M059J (cell line): Measurements from ENCODE around the gene CLCA2. TPM values are rescaled to one million over a fixed set of nuclear protein-coding genes. Genes with fewer than 3 reads are reported as not detected.
A peak's percentile ranks its signal among the peaks of the same experiment; 100 is the strongest.

ENCODE experiments used
- DNase-seq: peaks from one replicate; pipeline ENCODE4 v3.0.0-alpha.2; 2012; ENCODE audit warnings: low read depth
- total RNA-seq: library from RNA; depleted of rRNA; stranded (reverse); fragments of >200 nt; shearing (Covaris generic); gene quantifications from 2 replicates; pipeline ENCODE4 v1.2.3, GENCODE V29; 2014

The CLCA2 gene
- total RNA-seq, 1 experiment from 2014 or later, result 0.30 TPM

DNA sequence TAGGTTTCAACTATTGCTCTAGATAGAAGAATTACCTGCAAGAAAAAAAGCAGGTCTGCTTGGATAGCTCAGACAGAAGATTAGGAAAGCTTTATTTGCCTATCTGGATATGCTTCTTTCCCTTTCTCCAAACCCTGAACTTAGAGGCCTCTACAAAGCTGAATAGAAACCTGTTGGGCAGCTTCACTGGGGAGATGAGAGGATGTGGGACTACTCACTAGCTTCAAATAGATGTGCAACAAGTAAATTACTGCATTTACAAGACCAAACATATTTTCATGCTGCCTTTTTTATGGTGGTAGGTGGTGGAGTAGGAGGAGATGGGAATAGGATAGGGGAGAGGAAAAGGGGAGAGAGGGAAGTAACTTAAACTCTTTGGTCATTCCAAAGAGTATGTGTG lies 6.4 kb downstream of the CLCA2 start:
- no peak for DNase-seq

DNA sequence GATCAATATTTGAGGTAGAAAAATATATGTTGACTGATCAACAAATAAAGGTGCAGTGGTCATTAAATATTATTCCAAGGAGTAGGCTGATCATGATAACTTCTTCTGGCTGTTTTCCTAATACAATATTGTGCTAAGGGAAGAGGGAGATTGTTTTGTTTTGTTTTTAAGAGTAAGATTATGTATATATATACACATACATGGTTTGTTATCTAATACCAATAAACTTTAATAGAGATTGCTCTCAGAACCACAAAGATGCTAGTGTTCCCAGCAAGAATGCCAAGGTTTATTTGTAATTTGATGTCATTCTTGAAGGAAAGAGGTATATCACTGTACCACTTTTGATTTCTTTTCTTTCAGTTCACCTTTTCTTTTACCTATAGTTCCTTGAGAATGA lies 10.1 kb downstream of the CLCA2 start:
- DNase-seq, result no peak

DNA sequence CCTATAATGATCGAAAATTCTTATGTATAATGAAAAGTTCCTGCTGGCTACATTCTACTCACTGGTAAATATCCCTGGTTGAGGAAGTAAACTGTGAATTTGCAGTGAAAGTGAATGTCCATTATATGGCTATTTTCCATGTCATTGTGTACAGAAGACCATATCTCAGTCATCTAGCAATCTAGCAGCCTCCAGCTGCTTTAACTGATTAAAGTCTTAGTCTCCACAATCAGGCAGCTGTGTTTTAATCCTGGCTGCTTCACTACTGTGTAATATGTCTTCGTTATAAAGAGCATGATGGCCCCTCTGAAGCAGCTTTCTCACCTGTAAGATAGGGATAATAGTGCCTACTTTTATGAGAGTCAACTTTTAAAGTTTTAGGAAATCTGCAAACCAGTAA lies 11.4 kb downstream of the CLCA2 start:
- DNase-seq, result no peak

DNA sequence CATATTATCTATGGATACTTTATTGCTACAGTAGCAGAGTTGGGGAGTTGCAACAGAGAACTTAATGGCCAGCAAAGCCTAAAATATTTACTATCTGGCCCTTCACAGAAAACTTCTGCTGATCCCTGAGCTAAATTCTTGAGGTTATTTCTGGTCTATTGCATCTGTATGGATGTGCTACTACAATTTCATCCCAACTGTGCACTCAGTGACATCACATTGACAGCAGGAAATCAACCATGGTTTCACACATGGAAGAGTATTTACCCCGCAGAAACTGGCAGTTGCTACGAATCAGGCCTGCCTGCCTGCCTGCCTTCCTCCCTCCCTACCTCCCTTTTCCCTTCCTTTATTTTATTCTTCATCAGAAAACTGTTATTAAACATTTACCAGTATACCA lies 12.1 kb downstream of the CLCA2 start:
- DNase-seq, result peak; percentile 4

DNA sequence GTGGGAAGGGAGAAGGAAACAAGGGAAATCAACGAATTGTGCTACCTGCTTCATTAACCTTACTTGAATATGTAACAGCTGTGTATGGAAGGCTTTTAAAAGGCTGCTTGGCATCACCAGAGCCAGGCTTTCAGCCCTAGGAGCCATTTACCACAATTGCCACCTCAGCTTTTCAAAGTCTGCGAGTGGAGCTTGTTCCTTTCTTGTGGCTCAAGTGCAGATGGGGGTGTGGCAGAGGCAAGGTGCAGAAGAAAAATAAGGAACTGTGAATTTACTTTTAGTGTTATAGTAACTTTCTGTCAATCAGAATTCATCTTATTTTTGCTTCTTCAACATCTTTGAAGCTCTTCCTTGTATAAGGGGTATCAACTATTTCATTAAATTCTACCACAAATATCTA lies 17.6 kb downstream of the CLCA2 start:
- DNase-seq, result no peak

DNA sequence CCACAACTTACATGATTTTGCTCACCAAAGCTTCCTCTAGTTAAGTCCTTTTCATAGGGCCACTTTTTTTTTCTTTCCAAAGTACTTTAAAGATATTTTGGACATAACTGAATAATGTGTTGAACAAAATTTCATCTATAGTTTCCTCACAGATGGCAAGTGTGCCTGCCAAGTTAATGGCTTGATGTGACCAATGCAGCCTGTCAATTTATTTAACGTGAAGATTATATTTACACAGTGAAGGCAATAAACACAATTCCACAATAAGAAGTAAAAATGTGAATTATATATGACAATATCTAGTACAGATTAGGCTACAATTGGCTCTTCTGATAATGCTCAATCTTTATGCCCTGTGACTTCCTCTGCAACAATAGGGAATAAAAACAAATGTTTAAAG lies 18.0 kb downstream of the CLCA2 start:
- DNase-seq, result no peak

DNA sequence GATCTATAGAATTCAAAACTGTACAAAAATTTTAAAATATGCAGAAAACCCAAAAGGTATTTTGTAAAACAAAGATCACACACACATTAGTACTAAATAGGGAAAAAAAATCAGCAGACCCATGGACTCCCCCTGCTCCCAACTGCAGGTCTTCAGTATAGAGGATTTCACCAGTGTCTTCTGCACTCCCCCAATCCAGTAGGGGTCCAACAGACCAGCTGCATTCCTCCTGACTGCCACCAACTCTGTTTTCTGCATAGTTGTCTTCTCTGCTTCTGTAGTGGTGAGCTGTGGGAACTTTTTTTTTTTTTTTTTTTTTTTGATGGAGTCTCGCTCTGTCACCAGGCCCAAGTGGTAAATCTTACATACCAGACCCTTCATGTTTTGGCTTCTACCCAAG lies 21.9 kb downstream of the CLCA2 start:
- DNase-seq, result no peak

DNA sequence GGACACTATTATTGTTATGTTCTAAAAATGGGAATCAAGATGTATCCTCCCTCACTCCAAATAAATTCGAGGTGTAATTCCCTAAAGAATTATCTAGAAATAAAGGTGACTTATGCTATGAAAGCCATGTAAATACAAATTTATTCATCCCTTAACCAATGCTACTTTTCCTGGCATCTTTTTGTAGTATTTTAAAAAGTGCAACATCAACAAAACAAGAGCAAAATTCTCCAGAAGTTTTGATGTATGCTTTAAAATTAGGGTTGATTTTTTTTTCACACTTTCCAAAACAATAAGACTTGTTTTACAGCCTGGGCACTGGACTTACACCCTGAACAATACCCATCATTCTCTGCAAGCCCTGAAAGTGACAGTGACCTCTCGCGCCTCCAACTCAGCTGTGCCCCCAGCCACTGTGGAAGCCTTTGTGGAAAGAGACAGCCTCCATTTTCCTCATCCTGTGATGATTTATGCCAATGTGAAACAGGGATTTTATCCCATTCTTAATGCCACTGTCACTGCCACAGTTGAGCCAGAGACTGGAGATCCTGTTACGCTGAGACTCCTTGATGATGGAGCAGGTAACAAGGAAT lies 23.3 kb downstream of the CLCA2 start:
- no peak for DNase-seq

DNA sequence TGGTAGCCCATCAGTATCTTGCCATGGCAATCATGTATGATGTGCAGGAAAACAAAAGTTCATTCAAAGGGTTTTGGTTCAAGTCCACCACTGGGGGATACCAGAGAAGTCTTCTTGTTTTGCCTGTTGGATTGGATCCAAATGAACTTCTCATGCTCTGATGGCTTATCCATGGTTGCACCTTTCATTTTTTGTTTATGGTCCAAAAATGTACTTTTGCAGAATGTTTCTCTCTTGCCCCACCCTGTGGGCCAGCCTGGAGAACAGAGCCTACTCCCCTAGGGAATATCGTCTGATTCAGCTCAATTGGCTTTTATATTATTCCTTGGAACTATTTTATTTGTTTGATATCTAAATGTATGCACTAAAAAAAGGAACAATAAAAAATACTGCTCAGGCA lies 24.7 kb downstream of the CLCA2 start:
- DNase-seq, result no peak

DNA sequence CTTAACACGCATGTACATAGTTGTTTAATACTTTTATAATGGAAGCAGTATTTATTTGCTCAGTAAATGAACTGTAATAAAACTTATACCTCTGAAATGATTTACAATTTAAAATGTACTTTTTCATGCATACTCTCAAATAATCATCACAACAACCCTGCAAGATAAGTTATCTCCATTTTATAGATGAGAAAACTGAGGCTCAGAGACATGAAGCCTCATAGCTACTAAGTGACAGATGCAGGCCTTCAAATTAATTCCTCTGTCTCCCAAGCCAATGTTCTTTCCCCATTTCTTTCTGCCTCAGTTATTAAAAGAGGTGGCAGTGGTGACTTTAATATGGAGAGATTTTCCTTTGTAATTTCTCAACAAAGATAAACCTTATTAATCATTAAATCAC lies 25.1 kb downstream of the CLCA2 start:
- DNase-seq, result no peak

DNA sequence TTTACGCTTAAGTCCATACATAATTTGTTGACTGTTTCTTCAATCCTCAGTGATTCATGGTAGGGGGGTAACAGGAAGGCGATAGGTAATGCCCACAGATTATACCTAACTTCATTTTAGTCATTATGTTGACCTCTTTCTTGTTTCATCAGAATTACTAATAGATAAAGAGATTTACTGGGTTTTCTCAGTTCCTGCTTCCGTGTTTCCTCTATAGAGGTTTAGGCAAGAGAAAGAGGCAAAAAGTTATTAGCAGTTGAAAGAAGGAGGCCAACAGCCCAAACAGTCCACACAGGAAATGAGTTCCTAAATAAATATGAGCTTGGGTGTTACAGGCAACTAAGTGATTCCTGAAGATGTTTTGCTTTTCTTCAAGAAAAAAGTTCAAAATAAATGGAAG lies 26.9 kb downstream of the CLCA2 start:
- DNase-seq, result no peak

DNA sequence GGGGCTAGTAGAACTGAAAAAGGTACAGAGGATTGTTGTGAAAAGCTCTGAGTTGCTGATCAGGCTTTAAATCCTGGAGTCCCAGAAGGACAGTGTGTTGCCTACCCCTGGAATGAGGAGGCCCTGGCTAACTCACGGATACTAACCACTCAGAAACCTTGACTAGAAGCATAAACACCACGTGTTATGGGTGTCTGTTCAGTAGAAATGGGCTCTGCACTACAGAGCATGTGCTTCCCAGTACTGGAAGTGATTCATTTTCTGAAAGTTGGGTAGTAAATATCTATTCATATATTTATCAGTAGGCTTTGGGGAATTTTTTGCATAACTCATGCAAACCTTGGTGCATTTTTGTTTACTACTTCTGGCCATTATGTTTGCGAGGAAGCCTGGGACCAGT lies 29.7 kb downstream of the CLCA2 start:
- DNase-seq, result no peak

DNA sequence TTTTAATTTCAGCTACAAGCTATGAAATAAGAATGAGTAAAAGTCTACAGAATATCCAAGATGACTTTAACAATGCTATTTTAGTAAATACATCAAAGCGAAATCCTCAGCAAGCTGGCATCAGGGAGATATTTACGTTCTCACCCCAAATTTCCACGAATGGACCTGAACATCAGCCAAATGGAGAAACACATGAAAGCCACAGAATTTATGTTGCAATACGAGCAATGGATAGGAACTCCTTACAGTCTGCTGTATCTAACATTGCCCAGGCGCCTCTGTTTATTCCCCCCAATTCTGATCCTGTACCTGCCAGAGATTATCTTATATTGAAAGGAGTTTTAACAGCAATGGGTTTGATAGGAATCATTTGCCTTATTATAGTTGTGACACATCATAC lies 31.1 kb downstream of the CLCA2 start:
- no peak for DNase-seq

DNA sequence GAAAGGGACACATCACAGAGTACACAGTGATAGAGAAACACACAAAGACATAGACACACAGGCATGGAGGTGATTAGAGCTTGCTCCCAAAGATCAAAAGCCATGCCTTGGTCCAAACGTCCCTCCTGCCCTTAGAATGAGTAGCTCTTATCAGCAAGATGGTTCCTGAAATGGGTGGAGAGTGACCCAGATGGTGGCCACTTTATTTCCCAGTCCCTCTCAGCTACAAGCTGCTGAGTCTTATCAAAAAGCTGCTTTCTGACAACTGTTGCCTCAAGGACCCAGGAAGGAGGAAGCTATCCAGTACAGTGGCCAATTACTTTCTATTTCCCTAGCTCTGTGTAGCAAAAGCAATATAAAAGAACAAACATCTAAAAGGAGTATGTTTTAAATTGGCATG lies 37.0 kb downstream of the CLCA2 start:
- no peak for DNase-seq

DNA sequence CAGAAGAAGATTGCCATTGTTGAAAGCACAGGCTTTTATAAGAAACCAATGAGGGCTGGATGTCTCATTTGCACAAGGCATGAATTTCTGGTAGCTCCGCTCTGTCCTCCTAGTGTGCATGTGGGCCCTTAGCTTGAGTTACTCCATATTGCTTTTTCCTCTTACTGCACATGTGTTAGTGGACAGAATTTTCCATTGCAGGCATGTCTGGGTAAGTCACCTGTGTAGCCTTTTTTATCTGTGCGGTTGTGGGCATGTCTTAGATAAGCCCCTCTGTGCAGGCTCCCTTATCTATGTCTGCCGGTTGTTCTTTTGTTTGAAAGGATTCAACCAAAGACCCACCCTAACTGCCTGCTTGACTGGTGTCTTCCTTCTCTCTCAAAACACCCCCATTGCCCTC lies 37.5 kb downstream of the CLCA2 start:
- DNase-seq, result no peak

DNA sequence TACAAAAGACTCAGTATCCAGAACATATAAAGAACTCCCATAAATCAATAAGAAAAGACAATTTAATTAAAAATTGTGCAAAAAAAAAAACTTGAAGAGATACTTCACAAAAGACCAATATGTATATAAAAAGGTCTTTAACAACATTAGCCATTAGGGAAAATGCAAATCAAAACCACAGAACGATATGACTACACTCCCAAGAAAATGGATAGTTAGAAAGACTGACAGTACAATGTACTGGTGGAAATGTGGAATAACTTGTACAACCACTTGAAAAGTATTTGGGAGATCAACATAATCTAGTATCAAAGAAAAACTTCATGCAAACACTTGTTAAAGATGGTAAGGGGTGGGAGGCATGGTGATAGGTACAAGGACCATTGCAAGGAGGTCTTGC lies 40.8 kb downstream of the CLCA2 start:
- DNase-seq, result no peak

DNA sequence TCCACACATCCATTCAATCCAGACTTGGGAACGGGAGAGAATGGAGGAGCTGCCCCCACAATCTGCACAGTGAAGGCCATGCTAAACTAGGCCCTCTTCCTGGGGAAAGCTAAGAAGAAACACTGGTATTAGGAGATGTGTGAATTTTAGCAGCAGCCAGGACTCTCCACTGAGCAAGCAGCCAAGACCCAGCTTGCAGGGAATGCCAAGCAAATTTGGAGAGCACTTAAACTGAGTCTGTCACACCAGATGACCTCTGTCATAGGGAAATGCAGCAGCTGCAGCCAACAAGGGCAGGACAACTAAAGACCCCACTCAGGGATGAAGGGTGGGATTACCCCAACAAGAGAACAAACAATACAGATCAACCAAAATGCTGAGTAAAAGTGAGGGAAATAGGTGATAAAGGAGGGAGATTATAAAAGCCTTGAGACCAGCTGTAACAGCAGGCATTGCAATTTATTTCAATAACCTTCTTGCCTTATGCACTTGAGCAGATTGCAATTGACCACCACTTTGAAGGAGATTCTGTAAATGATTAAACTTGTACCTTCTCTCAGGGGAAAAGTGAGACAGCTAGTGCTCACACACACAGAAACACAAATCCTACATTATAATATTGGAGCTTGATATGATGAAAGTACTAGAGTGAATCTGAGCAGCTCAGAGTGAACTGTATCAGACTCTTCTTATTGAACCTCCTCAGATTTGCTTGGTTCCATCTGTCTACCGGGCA lies 42.3 kb downstream of the CLCA2 start:
- no peak for DNase-seq

DNA sequence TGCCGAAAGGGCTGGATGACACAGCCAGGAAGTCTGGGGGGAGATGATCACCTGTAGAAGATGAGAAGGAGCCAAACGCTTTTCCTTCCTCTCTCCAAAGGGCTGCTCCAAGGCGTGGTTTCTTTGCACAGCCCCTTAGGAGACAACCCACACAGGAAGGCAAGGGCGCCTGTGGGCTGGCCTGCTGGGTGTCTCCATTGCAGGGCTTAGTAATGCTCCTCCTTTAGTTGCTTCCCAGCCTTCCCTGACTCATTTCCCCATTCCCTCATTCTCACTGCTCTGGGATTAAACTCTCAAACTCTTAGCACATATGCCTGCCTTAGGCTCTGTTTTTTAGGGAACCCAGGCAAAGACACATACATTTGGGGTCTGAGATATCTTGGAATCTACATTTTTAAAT lies 43.0 kb downstream of the CLCA2 start:
- peak; percentile 5 for DNase-seq

DNA sequence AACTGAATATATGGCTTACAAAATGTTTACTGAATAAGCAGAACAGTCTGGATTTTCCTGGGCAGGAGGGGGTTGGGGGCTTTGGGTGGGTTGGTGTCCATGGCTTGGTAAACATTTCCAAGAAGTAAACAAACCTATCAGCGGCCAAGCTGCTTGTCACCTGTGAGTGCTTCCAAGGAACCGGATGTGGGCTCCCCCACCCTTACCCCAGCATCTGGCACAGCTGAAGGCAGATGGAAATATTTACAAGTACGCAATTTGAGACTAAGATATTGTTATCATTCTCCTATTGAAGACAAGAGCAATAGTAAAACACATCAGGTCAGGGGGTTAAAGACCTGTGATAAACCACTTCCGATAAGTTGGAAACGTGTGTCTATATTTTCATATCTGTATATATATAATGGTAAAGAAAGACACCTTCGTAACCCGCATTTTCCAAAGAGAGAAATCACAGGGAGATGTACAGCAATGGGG lies 44.6 kb downstream of the CLCA2 start, which contains the start of gene CLCA1:
Gene CLCA1 (plus strand): TSS at position 427 of the 477 bp plus-strand sequence. CDS start 45 bp downstream, at position 472.
- no peak for DNase-seq

DNA sequence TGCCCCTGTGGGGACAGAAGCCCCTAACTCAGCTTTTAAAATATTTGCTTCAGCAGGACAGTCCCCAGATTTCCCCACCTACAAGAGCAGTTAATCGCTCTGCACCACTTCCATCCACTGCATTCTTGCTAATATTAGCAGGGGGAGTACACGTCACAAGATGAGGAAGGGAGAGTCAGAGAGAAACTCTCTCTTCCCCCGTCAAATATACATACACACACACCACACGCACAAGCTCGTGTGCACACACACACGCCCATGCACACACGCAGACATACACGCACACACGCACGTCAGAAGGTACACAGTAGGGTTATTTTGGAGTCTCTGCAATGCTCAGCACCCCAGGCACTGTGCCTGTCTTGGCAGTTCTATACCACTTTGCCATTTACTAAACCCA lies 46.9 kb downstream of the CLCA2 start:
- no peak for DNase-seq

DNA sequence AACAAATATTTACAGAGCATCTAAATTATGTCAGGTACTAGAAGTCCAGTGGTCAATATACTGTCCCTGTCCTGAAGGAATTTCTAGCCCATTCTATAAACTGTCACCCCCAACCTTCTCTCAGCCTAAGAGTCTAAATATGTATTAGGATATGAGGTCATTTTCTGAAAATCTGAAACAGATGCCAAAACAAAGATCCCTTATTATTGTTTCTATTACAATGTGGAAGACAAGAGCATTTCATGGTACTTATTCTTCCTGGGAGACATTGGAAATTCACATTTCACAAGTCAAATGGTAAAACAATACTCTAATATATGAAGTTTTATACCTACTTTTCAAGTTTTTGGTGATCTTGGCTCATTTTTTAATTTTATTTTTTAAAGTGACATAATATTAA lies 47.3 kb downstream of the CLCA2 start:
- DNase-seq, result no peak

DNA sequence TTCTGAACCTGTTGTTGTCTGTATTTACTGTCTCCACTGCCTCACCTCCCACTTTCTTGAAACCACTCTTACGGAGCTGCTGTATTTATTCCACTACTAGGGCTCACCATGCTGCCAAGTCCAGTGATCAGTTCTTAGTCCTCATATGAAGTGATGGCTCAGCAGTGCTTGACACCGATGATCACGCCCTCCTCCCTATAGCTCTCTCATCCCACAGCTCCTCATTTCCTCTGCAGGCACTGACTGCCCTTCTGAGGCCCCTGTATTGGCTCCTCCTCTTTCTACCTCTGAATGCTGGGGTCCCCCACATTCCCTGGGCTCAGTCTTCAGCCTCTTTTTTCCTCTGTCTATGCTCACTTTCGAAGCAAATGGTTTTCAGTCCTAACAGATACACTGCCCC lies 48.2 kb downstream of the CLCA2 start:
- DNase-seq, result no peak

DNA sequence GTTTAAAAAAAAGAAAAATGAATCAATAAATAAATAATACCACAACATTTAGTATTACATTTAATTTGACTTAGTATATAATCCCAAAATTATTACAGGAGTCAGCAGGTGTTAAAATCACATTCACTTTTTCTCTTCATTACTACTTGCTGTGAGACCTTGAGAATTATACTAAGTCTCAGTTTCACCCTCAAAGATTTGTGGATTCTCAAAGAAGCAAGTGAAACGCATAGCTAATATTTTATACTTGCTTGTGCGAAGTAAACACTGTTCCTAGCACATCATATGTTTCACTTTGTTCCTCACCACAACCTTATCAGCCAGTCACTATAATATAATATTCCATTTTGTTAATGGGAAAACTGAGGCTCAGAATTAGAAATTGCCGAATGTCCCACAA lies 48.8 kb downstream of the CLCA2 start:
- DNase-seq, result no peak

DNA sequence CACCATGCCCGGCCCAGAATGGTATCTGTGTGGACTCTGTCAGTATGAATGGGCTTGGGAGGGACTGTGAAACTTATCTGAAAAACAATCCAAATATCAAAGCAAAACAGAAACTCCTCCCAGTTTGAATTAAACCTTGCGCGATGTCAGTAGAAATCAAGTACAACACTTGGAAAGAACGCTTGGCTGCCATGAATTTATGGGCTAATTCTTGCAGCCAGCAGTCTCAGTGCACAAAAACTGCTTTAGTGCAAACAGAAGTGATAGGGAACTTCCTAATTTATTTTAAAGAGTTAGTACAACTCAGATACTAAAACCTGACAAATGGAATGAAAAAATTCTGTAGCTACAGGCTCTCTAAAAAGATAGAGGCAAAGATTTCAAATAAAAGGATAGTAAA lies 53.3 kb downstream of the CLCA2 start:
- DNase-seq, result no peak
